ENCODE results near the gene DHH.

GRCh38 chr12:49133014-49133413, 38.4 kb upstream of the DHH start:
- TF ChIP-seq POLR2A (IDR thresholded peaks at IDR 0.05) (no peak), CTCF (IDR thresholded peaks at IDR 0.05) (no peak), EP300 (IDR thresholded peaks at IDR 0.05) (no peak)

Data from upper lobe of left lung (tissue), 4 donors.